Activated CD8-positive, alpha-beta T cell treated with anti-CD3 and anti-CD28 coated beads for 36 hours (primary cell): Measurements from ENCODE around the gene RPP21. TPM values are rescaled to one million over a fixed set of nuclear protein-coding genes. Genes with fewer than 3 reads are reported as not detected.
A peak's percentile ranks its signal among the peaks of the same experiment; 100 is the strongest.

Experiments used
- ATAC-seq: fragments of 200-7000 bp; cut with Tn5 transposase; one replicate; pipeline ENCODE4 v1.10.0; 2021; ENCODE audit warnings: mild to moderate bottlenecking, moderate library complexity
- CTCF ChIA-PET: fragments of 350-600 bp; sonication (Branson Sonifier 250); formaldehyde crosslinking; loops from one replicate; lab custom pipeline; 2021; ENCODE audit warnings: antibody characterized with exemption; lab: Charles Lee
- POLR2A ChIA-PET: fragments of 350-600 bp; sonication (Branson Sonifier 250); formaldehyde crosslinking; loops from one replicate; lab custom pipeline; 2021; ENCODE audit warnings: antibody characterized with exemption; lab: Charles Lee
- DNase-seq: peaks from one replicate; pipeline ENCODE4 v3.0.0-alpha.2; 2020
- H3K27ac Mint-ChIP-seq: one replicate; pipeline ENCODE4 v1.8.0; 2021; ENCODE audit warnings: mild to moderate bottlenecking, mixed read lengths
- H3K27me3 Mint-ChIP-seq: one replicate; pipeline ENCODE4 v1.8.0; 2021; ENCODE audit warnings: mixed read lengths
- H3K36me3 Mint-ChIP-seq: one replicate; pipeline ENCODE4 v1.8.0; 2021; ENCODE audit warnings: low read depth, mixed read lengths
- H3K4me1 Mint-ChIP-seq: one replicate; pipeline ENCODE4 v1.8.0; 2021; ENCODE audit warnings: low read depth, mixed read lengths
- H3K4me3 Mint-ChIP-seq: one replicate; pipeline ENCODE4 v1.8.0; 2021; ENCODE audit warnings: mild to moderate bottlenecking, moderate library complexity, mixed read lengths
- H3K9me3 Mint-ChIP-seq: one replicate; pipeline ENCODE4 v1.8.0; 2021; ENCODE audit warnings: mixed read lengths
- intact Hi-C: fragments of 100-400 bp; cut with micrococcal nuclease; formaldehyde crosslinking; loops from one replicate; pipeline ENCODE4 v1.10.0; 2022
- total RNA-seq, 2 experiments: library from RNA; stranded (reverse); gene quantifications; one replicate each; pipeline ENCODE4 v1.2.3, GENCODE V29; 2021
- TF ChIP-seq, protein P1 (sequence below): fragments of 200-600 bp; IDR thresholded peaks from one replicate; pipeline ENCODE4 v1.8.0; 2022; ENCODE audit warnings: antibody characterized with exemption, mild to moderate bottlenecking

RPP21 gene
- total RNA-seq = 10 to 100 TPM; 43.0 to 43.5 TPM

DNA sequence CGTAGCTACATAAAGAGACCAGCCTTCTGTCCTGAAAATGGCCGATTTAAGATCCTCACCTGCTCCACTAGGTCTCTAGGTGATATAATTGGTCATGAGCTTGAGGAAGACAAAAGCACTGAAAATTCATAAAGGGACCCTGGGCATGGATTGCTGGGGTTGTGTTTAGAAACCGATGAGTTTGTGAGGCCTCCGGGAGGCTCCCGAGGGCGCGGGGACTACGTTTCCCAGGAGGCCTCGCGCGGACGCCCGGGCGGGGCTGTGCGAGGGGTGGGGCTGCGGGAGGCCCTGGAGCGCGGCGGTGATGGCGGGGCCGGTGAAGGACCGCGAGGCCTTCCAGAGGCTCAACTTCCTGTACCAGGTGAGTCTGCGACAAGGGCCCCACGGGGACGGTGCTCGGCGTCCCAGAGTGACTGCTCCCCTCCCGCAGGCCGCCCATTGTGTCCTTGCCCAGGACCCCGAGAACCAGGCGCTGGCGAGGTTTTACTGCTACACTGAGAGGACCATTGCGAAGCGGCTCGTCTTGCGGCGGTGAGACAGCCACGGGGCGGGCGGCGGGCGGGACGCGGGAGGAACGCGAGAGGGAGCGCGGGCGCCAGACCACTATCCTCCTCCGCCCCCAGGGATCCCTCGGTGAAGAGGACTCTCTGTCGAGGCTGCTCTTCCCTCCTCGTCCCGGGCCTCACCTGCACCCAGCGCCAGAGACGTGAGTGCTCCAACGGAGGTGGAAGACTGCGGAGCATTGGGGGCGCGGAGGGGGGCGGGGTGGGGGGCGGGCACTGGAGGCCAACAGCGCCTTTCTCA lies at the start of gene RPP21:
Gene RPP21 (plus strand): TSS at position 289 of the 804 bp plus-strand sequence. CDS start 16 bp downstream, at position 305.
- Mint-ChIP-seq H3K27ac (peak within 1 kb of the TSS; percentile 92), H3K36me3 (peaks cover 27% of the 10 kb centered on the region), H3K27me3 (no peaks in the 10 kb centered on the region), H3K4me1 (peaks cover 37% of the 10 kb centered on the region), H3K9me3 (no peaks in the 10 kb centered on the region), H3K4me3 (peak within 1 kb of the TSS; percentile 88)
- DNase-seq (peak; percentile 93), ATAC-seq (peak; percentile 98)
- POLR2A ChIA-PET = interaction anchor here (0.6 to 1.3 kb wide), 4 partner anchors 16 to 118 kb away, joined by 3 to 7 read pairs (median 4); no protein-coding TSS in a partner anchor
- intact Hi-C loops = no loop called here
- CTCF ChIA-PET = interaction anchor here (0.7 kb wide), 1 partner anchor 13 kb away, joined by 3 read pairs; no protein-coding TSS in a partner anchor
- TF ChIP-seq, protein P1, sequence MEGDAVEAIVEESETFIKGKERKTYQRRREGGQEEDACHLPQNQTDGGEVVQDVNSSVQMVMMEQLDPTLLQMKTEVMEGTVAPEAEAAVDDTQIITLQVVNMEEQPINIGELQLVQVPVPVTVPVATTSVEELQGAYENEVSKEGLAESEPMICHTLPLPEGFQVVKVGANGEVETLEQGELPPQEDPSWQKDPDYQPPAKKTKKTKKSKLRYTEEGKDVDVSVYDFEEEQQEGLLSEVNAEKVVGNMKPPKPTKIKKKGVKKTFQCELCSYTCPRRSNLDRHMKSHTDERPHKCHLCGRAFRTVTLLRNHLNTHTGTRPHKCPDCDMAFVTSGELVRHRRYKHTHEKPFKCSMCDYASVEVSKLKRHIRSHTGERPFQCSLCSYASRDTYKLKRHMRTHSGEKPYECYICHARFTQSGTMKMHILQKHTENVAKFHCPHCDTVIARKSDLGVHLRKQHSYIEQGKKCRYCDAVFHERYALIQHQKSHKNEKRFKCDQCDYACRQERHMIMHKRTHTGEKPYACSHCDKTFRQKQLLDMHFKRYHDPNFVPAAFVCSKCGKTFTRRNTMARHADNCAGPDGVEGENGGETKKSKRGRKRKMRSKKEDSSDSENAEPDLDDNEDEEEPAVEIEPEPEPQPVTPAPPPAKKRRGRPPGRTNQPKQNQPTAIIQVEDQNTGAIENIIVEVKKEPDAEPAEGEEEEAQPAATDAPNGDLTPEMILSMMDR = no peak

DNA sequence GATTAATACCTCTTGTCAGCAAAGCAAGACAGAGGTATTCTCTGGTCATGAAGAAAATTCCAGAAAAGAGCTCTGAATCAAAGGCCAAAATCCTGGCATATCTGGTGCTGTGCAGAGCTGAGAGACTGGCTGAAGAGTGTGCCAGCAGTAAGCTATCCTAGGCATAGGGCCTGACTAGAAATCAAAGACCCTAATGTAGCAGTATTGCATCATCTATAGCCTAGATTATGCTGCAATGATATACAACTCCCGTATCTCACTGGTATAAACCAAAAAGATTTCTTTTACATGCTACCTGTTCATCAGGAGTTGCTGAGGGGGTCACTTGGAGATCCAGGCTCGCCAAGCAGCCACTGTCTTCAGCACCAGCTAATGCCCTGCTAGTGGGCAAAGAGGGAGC lies 49.1 kb upstream of the RPP21 start:
- H3K4me1 Mint-ChIP-seq = no peaks in the 10 kb centered on the region
- ChIA-PET POLR2A (no interaction called here), CTCF (interaction anchor here (1.4 kb wide), 1 partner anchor 77 kb away, joined by 4 read pairs; no protein-coding TSS in a partner anchor)
- H3K27ac Mint-ChIP-seq = peak overlapping the region; percentile 25
- ATAC-seq (no peak), DNase-seq (no peak)
- TF ChIP-seq, protein P1 = no peak
- H3K27me3 Mint-ChIP-seq = no peaks in the 10 kb centered on the region
- H3K4me3 Mint-ChIP-seq = no peak overlapping the region
- H3K9me3 Mint-ChIP-seq = peaks cover 8% of the 10 kb centered on the region
- H3K36me3 Mint-ChIP-seq = peaks cover 55% of the 10 kb centered on the region
- intact Hi-C loops = no loop called here

DNA sequence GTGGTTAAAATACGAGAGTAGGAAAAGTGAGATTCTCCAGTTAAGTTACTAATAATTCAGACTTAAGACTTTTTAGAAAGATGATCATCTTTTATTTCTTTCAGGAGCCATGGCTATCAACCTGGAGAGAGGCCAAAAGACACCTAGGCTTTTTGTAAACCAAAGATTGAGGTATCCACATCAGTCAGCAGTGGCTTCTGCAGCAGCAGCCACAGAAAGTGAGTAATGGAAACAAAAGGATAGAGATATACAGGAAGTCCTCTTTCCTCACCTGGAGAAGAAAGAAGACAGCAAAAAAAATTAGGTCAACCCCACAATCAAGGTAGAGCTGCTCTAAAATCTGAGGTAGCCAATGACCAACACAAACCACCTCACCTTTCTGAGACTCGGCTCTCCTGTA lies 41.0 kb upstream of the RPP21 start:
- CTCF ChIA-PET = no interaction called here
- H3K9me3 Mint-ChIP-seq = peaks cover 7% of the 10 kb centered on the region
- POLR2A ChIA-PET = no interaction called here
- intact Hi-C loops = no loop called here
- no peak overlapping the region for H3K4me3 Mint-ChIP-seq
- no peaks in the 10 kb centered on the region for H3K27me3 Mint-ChIP-seq
- peaks cover 76% of the 10 kb centered on the region for H3K36me3 Mint-ChIP-seq
- H3K4me1 Mint-ChIP-seq = peaks cover 37% of the 10 kb centered on the region
- TF ChIP-seq, protein P1 = no peak
- ATAC-seq = peak; percentile 27
- no peak overlapping the region for H3K27ac Mint-ChIP-seq
- DNase-seq = no peak

DNA sequence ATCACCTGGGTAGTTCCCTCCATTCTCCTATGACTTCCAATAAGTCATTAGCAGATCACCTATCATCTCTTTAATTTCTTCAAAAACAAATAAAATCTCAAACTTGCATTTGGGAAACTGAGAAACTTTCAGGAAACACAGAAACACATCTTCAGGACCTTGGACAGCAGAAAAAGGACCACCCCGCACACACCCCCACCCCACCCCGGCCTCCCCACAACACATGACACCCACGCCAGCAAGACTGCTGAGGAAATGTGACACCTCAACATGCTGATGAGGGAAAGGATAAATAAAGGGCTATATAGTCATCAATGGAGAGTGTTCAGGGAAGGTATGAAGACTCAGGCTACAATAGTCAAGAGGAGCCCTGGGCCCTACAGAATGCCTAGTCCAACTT lies 33.9 kb upstream of the RPP21 start:
- Mint-ChIP-seq H3K27me3 (no peaks in the 10 kb centered on the region), H3K4me3 (no peak overlapping the region), H3K27ac (no peak overlapping the region), H3K4me1 (peaks cover 45% of the 10 kb centered on the region), H3K36me3 (peaks cover 75% of the 10 kb centered on the region), H3K9me3 (no peaks in the 10 kb centered on the region)
- ChIA-PET CTCF (no interaction called here), POLR2A (interaction anchor here (1.5 kb wide), 1 partner anchor 15 kb away, joined by 4 read pairs; no protein-coding TSS in a partner anchor)
- TF ChIP-seq, protein P1 = no peak
- DNase-seq (peak; percentile 12), ATAC-seq (no peak)
- intact Hi-C loops = no loop called here

- Mint-ChIP-seq H3K4me3 (no peak overlapping the region), H3K36me3 (peaks cover 75% of the 10 kb centered on the region), H3K27ac (no peak overlapping the region), H3K4me1 (peaks cover 46% of the 10 kb centered on the region), H3K27me3 (no peaks in the 10 kb centered on the region), H3K9me3 (no peaks in the 10 kb centered on the region)
- TF ChIP-seq, protein P1 = no peak
- intact Hi-C loops = no loop called here
- ChIA-PET CTCF (no interaction called here), POLR2A (interaction anchor here (0.6 to 1.5 kb wide), 4 partner anchors 14 to 83 kb away, joined by 3 to 4 read pairs (median 3); no protein-coding TSS in a partner anchor)
- no peak for DNase-seq
- no peak for ATAC-seq
These were observed 33.3 kb upstream of the RPP21 start for GRCh38 chr6:30311671-30312070.
